Erythroblast (primary cell): ENCODE measurements around the gene BMP6.

Source experiments
- GATA1 ChIP-seq: IDR thresholded peaks from 2 replicates; pipeline ENCODE4 v1.6.1; 2011; ENCODE audit warnings: low read depth, mild to moderate bottlenecking, control low read depth, low read length, moderate library complexity
- POLR2A ChIP-seq: IDR thresholded peaks from 2 replicates; pipeline ENCODE4 v1.6.1; 2011; ENCODE audit warnings: mild to moderate bottlenecking, low read length

GRCh38 chr6:7687145-7688111, 38.5 kb upstream of the BMP6 start:
- TF ChIP-seq POLR2A = no peak
- TF ChIP-seq GATA1 = no peak
